K562 (cell line): ENCODE data around the gene NDST4. TPM values are rescaled to one million over a fixed set of nuclear protein-coding genes. Genes with fewer than 3 reads are reported as not detected.
A peak's percentile ranks its signal among the peaks of the same experiment; 100 is the strongest.

Experiments
- ATAC-seq: fragments of 200-7000 bp; cut with Tn5 transposase; 3 replicates; pipeline ENCODE4 v1.9.1; 2020; ENCODE audit warnings: moderate library complexity
- BruUV-seq: library from RNA; stranded (reverse); fragments of 400-500 nt; replicated peaks from 2 replicates; lab custom pipeline; 2021; lab: Mats Ljungman, UMichigan
- CTCF ChIA-PET: fragments of 300-600 bp; formaldehyde crosslinking; extraction: SDS; loops from one replicate; lab custom pipeline; 2021; ENCODE audit warnings: low intra/inter-chr PET ratio; lab: Yijun Ruan, JAX
- POLR2A ChIA-PET: fragments of 300-600, 350-650 bp; sonication (Branson Sonifier 250); formaldehyde crosslinking; extraction: SDS; loops from one replicate; lab custom pipeline; 2021; ENCODE audit warnings: antibody characterized with exemption, inconsistent platforms; lab: Yijun Ruan, JAX
- DNase-seq, 4 experiments: peaks; one replicate each; pipeline versions ENCODE4 v3.0.0 to v3.0.0-alpha.2; 2011 to 2018; ENCODE audit warnings: low spot score in 3 of 4, mixed read lengths in 3 of 4; ENCODE audit errors: extremely low read depth in 1 of 4
- FAIRE-seq: peaks from 2 replicates; lab custom pipeline; 2011; peaks lifted over from hg19 to GRCh38; lab: Jason Lieb, UNC
- H2AFZ ChIP-seq: 2 replicates; pipeline ENCODE4 v1.6.0; 2011; ENCODE audit warnings: low read depth, low read length, control low read depth, inconsistent platforms
- H3K27ac ChIP-seq: fragments of 200-600 bp; 3 replicates; pipeline ENCODE4 v1.8.0; 2011; ENCODE audit warnings: low read depth, mild to moderate bottlenecking, control low read depth, inconsistent platforms, low read length, moderate library complexity, mixed read lengths; ENCODE audit errors: extremely low read depth
- H3K27me3 ChIP-seq, 2 experiments: fragments of 300-600 bp in 1 of 2; 2 replicates in 1 of 2; 3 replicates in 1 of 2; pipeline versions ENCODE4 v1.6.0 to v1.8.0; 2011; ENCODE audit warnings: inconsistent platforms in 2 of 2, low read length in 2 of 2, mild to moderate bottlenecking in 1 of 2, mixed read lengths in 1 of 2, moderate library complexity in 1 of 2; ENCODE audit not compliant: control insufficient read depth in 2 of 2, insufficient read depth in 2 of 2
- H3K36me3 ChIP-seq: fragments of 300-600 bp; 3 replicates; pipeline ENCODE4 v1.8.0; 2011; ENCODE audit warnings: mild to moderate bottlenecking, low read length, inconsistent platforms; ENCODE audit not compliant: control insufficient read depth, insufficient read depth
- H3K4me1 ChIP-seq, 2 experiments: fragments of 200-600 bp in 1 of 2; replicated peaks in 1 of 2; 2 replicates in 1 of 2; 3 replicates in 1 of 2; pipeline versions ENCODE4 v1.5.1 to v1.8.0; 2011; ENCODE audit warnings: inconsistent platforms in 2 of 2, low read length in 2 of 2, mild to moderate bottlenecking in 1 of 2, mixed read lengths in 1 of 2, moderate library complexity in 1 of 2; ENCODE audit not compliant: control insufficient read depth in 2 of 2, insufficient read depth in 2 of 2
- H3K4me2 ChIP-seq: 2 replicates; pipeline ENCODE4 v1.6.1; 2011; ENCODE audit warnings: low read length, control low read depth, inconsistent platforms, mixed read lengths; ENCODE audit not compliant: insufficient read depth
- H3K4me3 ChIP-seq: fragments of 200-600 bp; sonication (generic), shearing (Covaris generic); 2 replicates; pipeline ENCODE4 v1.5.1; 2016; ENCODE audit warnings: control low read depth, inconsistent platforms
- H3K79me2 ChIP-seq: fragments of 200-600 bp; 3 replicates; pipeline ENCODE4 v1.8.0; 2011; ENCODE audit warnings: low read length, inconsistent platforms; ENCODE audit not compliant: control insufficient read depth, insufficient read depth
- H3K9ac ChIP-seq, 2 experiments: 2 replicates each; pipeline versions ENCODE4 v1.6.0 to v1.6.1; 2011; ENCODE audit warnings: low read depth in 2 of 2, low read length in 2 of 2, control low read depth in 1 of 2, inconsistent platforms in 1 of 2, mild to moderate bottlenecking in 1 of 2, mixed read lengths in 1 of 2; ENCODE audit not compliant: insufficient read depth in 1 of 2
- H3K9me1 ChIP-seq: one replicate; pipeline ENCODE4 v1.6.0; 2011; ENCODE audit warnings: inconsistent platforms, mild to moderate bottlenecking, low read length, moderate library complexity; ENCODE audit not compliant: control insufficient read depth, insufficient read depth
- H3K9me3 ChIP-seq: replicated peaks from 2 replicates; pipeline ENCODE4 v1.5.1; 2011; ENCODE audit warnings: low read depth, low read length, inconsistent platforms; ENCODE audit not compliant: control insufficient read depth, insufficient read depth
- H4K20me1 ChIP-seq: replicated peaks from 2 replicates; pipeline ENCODE4 v1.6.1; 2011; ENCODE audit warnings: low read length, inconsistent platforms, mixed read lengths; ENCODE audit not compliant: control insufficient read depth, insufficient read depth
- C11orf30 ChIP-seq: fragments of 450-650 bp; IDR thresholded peaks from 2 replicates; pipeline ENCODE4 v1.6.1; 2016; ENCODE audit warnings: low read depth, mild to moderate bottlenecking
- ERF ChIP-seq: fragments of 450-650 bp; formaldehyde crosslinking; IDR thresholded peaks from 2 replicates; pipeline ENCODE4 v1.4.0; 2020; ENCODE audit warnings: mild to moderate bottlenecking, mixed read lengths
- FOS ChIP-seq: IDR thresholded peaks from 3 replicates; pipeline ENCODE4 v1.6.1; 2011; ENCODE audit not compliant: insufficient read length; ENCODE audit errors: extremely low read depth
- HNRNPK ChIP-seq: fragments of 200-400 bp; formaldehyde crosslinking; IDR thresholded peaks from one replicate; pipeline ENCODE4 v1.6.1; 2018; ENCODE audit warnings: mild to moderate bottlenecking, low read depth, low read length; ENCODE audit not compliant: poor library complexity, severe bottlenecking
- NR4A1 ChIP-seq, 2 experiments: fragments of 250-450 bp in 1 of 2; fragments of 450-650 bp in 1 of 2; sonication (Bioruptor Pico) in 1 of 2; IDR thresholded peaks; 2 replicates each; pipeline versions ENCODE4 v1.4.0 to v1.6.1; 2016 to 2020; ENCODE audit warnings: mild to moderate bottlenecking in 2 of 2, missing compliant biosample characterization in 1 of 2, missing genetic modification characterization in 1 of 2, moderate library complexity in 1 of 2
- PPARD ChIP-seq: fragments of 250-450 bp; sonication (Bioruptor Pico); IDR thresholded peaks from 2 replicates; pipeline ENCODE4 v1.8.0; 2022; ENCODE audit warnings: inconsistent platforms, mild to moderate bottlenecking, moderate library complexity
- ZNF140 ChIP-seq: fragments of 250-450 bp; sonication (Bioruptor Pico); IDR thresholded peaks from 2 replicates; pipeline ENCODE4 v1.8.0; 2021; ENCODE audit warnings: moderate library complexity, mild to moderate bottlenecking, inconsistent platforms
- ZNF316 ChIP-seq: fragments of 450-650 bp; IDR thresholded peaks from 2 replicates; pipeline ENCODE4 v1.6.1; 2016
- ZNF384 ChIP-seq: IDR thresholded peaks from 2 replicates; pipeline ENCODE4 v1.6.1; 2012; ENCODE audit warnings: low read depth, low read length, improper control_type of control experiment
- ZNF589 ChIP-seq: fragments of 200-800 bp; sonication (Bioruptor generic); IDR thresholded peaks from 2 replicates; pipeline ENCODE4 v1.6.1; 2016; ENCODE audit warnings: low read depth, missing genetic modification characterization, missing compliant biosample characterization
- WGBS: fragments of 100-300 bp; shearing (Covaris generic); methylation state at CpG from one replicate; pipeline ENCODE4 v1.1.6; 2016; ENCODE audit warnings: low coverage, mixed read lengths; ENCODE audit not compliant: insufficient coverage; ENCODE audit errors: missing lambda C conversion rate; 5-methylcytosine and 5-hydroxymethylcytosine counted together
- in situ Hi-C: fragments of 300-500 bp; cut with MboI; formaldehyde crosslinking; loops from 4 replicates; pipeline ENCODE4 v1.15.0; 2018; ENCODE audit warnings: inconsistent platforms, mixed read lengths
- intact Hi-C: fragments of 100-400 bp; cut with micrococcal nuclease; formaldehyde crosslinking; loops from 2 replicates; pipeline ENCODE4 v1.14.2; 2022
- polyA plus RNA-seq, 8 experiments: library from polyadenylated mRNA; depleted of rRNA in 4 of 8; stranded (reverse) in 5 of 8; unstranded in 3 of 8; fragments of >200 nt; fragmentation: Nextera tagmentation in 2 of 8; fragmentation: Illumina TruSeq in 1 of 8; extraction: Ambion mirVana in 2 of 8; extraction: Trizol in 1 of 8; gene quantifications; 2 replicates each; pipeline versions ENCODE4 v1.2.1 to v1.2.3, GENCODE V29; 2011 to 2014; ENCODE audit warnings: inconsistent platforms in 1 of 8, missing spikeins in 1 of 8
- total RNA-seq, 7 experiments: library from RNA; depleted of rRNA in 6 of 7; stranded (reverse); fragments of >200 nt in 6 of 7; fragmentation: Illumina TruSeq in 2 of 7; extraction: Trizol in 2 of 7; gene quantifications; 2 replicates each; pipeline versions ENCODE4 v1.2.1 to v1.2.3, GENCODE V29; 2011 to 2021; ENCODE audit warnings: low replicate concordance in 1 of 7

NDST4 gene
- total and polyA plus RNA-seq, 9 of the 15 experiments (the other 6 are each of a cell fraction or from before 2014, with no cell fraction given) = not detected

- POLR2A ChIA-PET = no interaction called here
- H2AFZ ChIP-seq = no peak overlapping the region
- H3K9me1 ChIP-seq = no peaks in the 10 kb centered on the region
- BruUV-seq = no TSS peak
- ATAC-seq (no peak), FAIRE-seq (no peak), DNase-seq (no peak)
- no peaks in the 10 kb centered on the region for H3K36me3 ChIP-seq
- no peaks in the 10 kb centered on the region for H3K27me3 ChIP-seq
- 8% methylated on average over 1 of the region's 1 CpG for WGBS
- H3K9me3 ChIP-seq = no peaks in the 10 kb centered on the region
- H3K9ac ChIP-seq = no peak overlapping the region
- no peak overlapping the region for H3K4me2 ChIP-seq
- no peak overlapping the region for H3K4me3 ChIP-seq
- no peaks in the 10 kb centered on the region for H3K4me1 ChIP-seq
- H3K79me2 ChIP-seq = no peaks in the 10 kb centered on the region
- intact Hi-C loops (no loop called here), in situ Hi-C loops (no loop called here)
- H3K27ac ChIP-seq = no peak overlapping the region
- no peaks in the 10 kb centered on the region for H4K20me1 ChIP-seq
- no peak for TF ChIP-seq ERF (CRISPR knock-in tag)
- no peak for TF ChIP-seq PPARD (CRISPR knock-in tag)
- no peak for TF ChIP-seq ZNF589 (CRISPR knock-in tag)
- TF ChIP-seq NR4A1 (CRISPR knock-in tag; IDR thresholded peaks at IDR 0.05) = no peak
- TF ChIP-seq NR4A1 (tag; IDR thresholded peaks at IDR 0.05) = no peak
- TF ChIP-seq ZNF140 = no peak
- no peak for TF ChIP-seq ZNF384
- peak; percentile 34; the same call in 1 of the 2 replicates for TF ChIP-seq C11orf30
- peak; percentile 46; the same call in 1 of the 2 replicates for TF ChIP-seq ZNF316
- no peak for TF ChIP-seq HNRNPK
- TF ChIP-seq FOS = no peak
- CTCF ChIA-PET = no interaction called here
Observed at GRCh38 chr4:115119804-115120352, 6.5 kb upstream of the NDST4 start.
